ENCODE data around the gene SELENOV.

The SELENOV gene

GRCh38 chr19:39558624-39559117, 43.7 kb downstream of the SELENOV start:
- no peak for DNase-seq (ENCODE audit: low read depth)

GRCh38 chr19:39563408-39563807, 48.5 kb downstream of the SELENOV start:
- no peak for DNase-seq (ENCODE audit: low read depth)

DNA sequence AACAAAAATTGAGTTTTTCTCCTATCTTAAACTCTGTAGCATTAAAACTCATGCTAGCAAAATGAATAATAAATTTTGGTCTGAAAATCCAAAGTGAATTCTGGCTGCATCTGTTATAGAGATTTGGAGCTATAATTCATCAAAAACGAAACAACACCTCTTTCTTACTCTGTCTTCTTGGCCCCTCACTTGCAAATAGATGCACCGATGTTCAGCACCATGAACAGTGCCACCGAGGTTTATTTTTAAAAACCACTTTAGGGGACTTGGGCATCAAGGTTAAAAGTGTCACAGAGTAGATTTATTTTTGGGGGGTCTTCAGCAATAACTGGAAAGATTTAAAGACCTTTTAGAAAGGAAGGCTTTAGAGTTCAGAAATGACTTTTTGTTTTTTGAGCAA, 51.1 kb downstream of the SELENOV start:
- DNase-seq (ENCODE audit: low read depth) = no peak

GRCh38 chr19:39568604-39569003, 53.7 kb downstream of the SELENOV start:
- no peak for DNase-seq (ENCODE audit: low read depth)

Measured in stimulated activated CD8-positive, alpha-beta memory T cell treated with anti-CD3 and anti-CD28 coated beads, Interleukin-4, amount 100 ng/mL, for 24 hours (primary cell).